OCI-M2 (cell line): ENCODE data around the gene PRDM16.
"Not testable (repeated sequence)": the region's sequence is repeated elsewhere in the genome, so short reads cannot be mapped to it uniquely, and the experiment has no call there.

Experiments used
- DNase-seq: peaks from one replicate; lab custom pipeline; 2025; ENCODE audit not compliant: unreplicated experiment; lab: John Stamatoyannopoulos, UW

Gene PRDM16

GRCh38 chr1:3159121-3159520, 90.1 kb downstream of the PRDM16 start:
- DNase-seq = no peak

- DNase-seq = no peak
Observed at GRCh38 chr1:3159996-3160395, 91.0 kb downstream of the PRDM16 start.

GRCh38 chr1:3160647-3161145, 91.7 kb downstream of the PRDM16 start:
- no peak for DNase-seq

DNA sequence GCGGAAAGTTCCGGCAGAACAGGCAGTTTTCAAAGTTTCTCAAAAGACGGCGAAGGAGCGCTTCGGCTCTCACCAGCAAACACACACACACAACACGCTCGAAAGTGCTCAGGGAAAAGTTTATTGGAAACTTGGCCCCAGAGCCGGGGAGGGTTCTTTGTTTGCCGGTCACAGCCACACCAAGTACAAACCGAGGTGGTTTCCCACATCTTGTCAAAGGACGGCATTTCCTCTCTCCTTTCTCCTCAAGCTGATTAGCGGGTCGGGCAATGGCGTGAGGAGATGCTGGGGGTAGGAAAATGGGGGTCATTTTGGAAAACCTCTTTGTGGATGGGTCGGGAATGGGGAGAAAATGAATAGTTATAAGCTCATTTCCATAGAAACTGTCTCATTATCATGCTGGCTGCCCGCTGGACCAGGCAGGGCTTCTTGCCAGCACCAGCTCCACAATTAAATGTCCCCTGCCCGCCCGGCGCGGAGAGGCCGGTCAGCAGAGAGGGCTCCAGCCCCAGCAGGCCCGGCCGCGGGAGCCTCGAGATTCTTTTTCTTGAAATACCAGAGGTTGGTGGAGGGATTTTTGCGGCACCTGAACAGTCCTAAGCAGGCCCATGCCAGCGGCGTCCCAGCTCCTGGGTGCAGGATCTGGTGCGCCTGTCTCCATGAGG, 92.3 kb downstream of the PRDM16 start:
- DNase-seq = no peak

DNA sequence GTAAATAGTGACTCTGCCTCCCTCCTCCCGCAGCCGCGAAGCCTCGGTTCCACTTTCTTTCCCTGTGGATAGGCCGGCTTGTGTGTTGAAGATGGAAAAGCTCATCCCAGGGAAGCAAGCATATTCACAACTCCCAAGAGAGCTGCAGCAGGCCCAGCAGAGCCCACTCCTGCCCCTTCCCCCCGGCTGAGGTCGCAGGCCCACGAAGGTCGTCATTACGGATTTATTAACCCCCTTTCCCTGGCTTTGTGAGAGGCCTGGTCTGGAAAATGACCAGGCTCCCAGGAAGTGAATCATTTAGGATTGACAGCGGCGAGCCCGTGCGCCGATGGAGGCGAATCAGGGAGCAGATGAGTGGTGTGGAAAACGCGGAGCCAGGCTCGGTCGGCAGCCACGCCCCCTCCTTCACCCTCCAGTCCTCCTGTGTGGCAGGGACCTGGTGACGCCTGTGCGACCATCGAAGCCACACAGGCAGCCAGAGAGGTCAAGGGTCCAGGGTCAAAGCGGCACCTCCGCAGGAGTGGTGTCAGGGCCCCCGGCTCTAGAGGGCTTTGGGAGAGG, 93.4 kb downstream of the PRDM16 start:
- no peak for DNase-seq

GRCh38 chr1:3163356-3163755, 94.4 kb downstream of the PRDM16 start:
- DNase-seq = no peak

- DNase-seq = no peak
Observed at GRCh38 chr1:3164671-3165070, 95.7 kb downstream of the PRDM16 start.

DNA sequence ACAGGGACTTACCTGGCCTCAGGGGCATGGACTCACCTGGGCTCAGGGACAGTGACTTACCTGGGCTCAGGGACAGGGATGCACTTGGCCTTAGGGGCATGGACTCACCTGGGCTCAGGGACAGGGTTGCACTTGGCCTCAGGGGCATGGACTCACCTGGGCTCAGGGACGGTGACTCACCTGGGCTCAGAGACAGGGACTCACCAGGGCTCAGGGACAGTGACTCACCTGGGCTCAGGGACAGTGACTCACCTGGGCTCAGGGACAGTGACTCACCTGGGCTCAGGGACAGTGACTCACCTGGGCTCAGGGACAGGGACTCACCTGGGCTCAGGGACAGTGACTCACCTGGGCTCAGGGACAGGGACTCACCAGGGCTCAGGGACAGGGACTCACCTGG, 96.2 kb downstream of the PRDM16 start:
- DNase-seq = not testable (repeated sequence)

- DNase-seq = no peak
Observed at GRCh38 chr1:3166206-3166918, 97.4 kb downstream of the PRDM16 start.

DNA sequence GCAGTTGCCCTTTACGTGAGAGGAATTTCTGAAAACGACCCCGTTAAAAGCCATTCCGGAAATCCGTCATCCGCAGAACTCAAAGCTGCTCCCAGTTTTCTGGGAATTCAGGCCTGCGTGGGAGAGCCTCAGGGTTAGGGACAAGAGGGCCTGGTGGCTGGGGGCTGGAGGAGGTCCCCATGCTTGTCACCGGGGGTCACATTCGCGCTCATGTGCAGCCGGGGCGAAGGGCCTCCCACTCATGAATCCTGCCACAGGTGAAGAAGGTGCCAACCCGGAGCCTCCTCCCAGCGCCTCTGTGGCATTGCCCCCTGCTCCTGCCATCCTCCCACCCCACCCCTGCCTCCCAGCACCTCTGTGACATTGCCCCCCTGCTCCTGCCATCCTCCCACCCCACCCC, 98.3 kb downstream of the PRDM16 start:
- DNase-seq = no peak

- no peak for DNase-seq
Observed at GRCh38 chr1:3168678-3169077, 99.7 kb downstream of the PRDM16 start.

DNA sequence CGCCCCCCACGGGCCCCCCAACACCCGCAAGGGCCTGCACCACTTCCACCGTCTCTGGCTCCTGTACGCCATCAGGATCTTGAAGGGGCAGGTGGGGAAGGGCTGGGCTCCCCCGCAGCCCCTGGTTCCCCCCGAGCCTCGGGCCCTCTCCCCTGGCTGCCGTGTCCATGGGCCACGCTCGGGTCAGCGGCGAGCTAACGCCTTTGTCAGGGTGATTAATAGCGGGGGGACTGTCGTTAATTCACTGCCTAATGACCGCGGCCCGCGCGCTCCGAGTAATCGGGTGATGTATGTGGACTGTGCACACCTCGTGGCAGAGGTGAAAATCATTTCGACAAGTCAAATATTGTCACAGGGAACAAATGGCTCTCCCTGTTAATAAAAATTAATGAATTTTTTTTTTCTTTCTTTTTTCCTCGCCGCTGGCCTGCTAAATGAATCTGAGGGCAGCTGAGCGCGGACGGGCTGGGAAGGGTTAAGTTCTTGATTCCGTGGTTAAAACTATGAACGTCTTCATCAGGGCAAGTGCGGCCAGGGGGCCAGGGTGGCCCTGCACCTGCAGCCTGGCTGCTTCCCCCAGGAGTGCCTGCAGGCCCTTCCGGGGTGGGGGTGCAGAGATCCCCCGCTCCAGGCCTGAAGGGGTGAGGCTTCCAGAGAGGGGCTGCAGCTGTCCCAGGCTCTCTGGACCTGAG, 100.8 kb downstream of the PRDM16 start:
- no peak for DNase-seq

DNA sequence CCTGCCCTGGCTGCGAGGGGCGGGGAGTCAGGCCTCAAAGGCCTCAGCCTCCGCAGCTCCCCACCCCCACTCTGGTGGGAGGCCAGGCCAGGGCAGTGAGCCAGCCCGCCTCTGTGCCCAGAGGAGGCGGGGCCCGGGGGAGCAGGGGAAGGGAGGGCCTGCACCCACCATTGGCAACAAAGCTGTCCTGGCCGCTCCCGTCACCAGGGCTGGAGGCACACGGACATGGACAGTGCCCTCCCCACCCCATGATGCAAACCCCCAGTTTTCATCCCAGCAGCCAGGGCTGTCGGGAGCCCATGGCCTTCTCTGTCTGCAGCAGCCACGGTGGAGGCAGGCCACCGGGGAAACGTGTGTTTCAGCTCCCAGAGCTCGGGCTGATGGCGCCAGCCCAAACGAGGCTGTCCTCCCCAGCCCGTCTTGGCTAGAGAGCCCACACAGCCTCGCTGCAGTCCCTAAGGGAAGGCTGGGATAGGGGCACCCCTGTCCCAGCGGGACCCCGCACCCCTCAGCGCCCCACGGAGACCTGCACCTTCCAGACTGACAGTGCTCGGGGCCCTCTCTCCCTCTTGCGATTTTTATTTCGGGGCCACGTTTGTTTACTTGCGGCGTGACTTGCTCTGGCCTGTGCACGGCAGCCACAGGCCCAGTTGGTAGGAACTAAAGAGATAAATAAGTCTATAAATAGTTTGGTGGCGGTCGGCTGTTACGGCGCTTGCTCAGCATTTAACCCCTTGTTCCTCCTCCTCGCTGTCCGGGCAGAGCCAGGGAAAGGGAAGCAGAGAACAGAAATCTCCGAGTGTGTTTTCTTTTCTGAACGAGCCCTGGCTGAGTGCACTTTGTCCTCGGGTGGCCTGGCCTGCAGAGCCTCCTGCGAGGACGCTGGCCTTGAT, 101.8 kb downstream of the PRDM16 start:
- DNase-seq = no peak

GRCh38 chr1:3171761-3172160, 102.8 kb downstream of the PRDM16 start:
- no peak for DNase-seq

DNA sequence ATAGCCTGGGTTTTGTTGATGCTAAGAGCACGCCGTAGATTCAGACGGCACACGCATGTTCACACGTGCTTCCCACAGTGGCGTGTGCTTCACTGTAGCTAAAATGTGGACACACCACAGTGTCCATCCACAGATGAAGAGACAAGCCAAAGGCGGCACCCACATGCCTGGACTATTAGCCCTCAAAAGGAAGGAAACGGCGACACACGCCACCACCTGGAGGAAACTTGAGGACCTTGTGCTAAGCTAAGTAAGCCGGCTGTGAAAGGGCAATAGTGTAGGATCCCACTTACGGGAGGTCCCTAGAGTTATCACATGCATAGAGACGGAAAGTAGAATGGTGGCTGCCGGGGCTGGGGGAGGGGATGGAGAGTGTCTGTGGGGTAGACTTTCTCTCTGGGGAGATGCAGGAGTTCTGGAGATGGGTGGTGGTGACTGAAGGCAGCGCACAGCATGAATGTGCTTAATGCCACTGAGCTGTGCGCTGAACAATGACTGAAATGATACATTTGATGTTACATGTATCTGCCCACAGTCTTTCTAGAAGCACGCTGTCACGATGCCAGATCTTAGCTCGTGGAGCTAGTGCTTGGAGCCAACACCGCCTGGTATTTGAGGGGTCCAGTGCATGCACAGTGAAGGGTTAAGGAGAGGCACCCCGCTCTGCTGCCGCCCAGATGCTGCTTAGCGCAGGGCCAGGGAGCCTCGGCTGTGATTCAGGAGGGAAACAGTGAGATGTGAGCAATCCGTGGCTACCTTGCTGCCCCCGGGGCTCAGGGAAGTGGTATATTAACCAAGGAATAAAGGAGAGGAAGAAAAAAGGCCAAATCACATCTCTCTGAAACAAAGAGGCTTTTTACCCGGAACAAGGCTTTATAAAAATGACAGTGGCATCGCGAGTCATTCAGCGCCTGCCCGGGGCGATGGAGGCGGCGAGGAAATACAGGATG, 103.7 kb downstream of the PRDM16 start:
- DNase-seq = no peak

DNA sequence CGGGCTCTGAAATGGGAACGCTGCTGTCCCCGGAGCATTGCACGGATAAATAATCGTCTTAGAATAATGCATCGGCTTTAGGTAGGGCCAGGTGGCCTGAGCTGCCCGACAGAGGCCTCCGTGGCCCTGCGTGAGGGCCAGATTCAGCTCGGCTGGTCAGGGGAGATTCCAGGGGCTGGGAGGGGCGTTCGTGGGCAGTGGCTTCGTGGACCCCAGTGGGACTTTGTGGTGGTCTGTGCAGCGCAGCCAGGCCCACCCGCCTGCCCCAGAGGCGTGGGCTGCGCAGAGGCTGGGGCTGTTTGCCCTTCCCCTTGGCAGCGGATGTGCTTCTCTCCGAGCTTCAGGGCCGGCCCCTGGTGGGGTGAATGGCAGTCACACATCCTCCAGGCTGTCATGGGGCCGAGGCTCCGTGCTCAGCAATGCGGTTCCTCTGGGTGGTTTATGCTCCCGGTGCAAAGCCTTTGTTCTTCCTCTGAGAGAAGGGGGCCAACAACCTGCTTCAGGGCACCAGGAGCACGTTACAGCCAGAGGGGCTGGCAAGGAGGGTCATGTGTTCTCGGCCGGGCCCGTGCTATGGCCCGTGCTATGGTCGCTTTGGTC, 104.5 kb downstream of the PRDM16 start:
- DNase-seq = no peak

DNA sequence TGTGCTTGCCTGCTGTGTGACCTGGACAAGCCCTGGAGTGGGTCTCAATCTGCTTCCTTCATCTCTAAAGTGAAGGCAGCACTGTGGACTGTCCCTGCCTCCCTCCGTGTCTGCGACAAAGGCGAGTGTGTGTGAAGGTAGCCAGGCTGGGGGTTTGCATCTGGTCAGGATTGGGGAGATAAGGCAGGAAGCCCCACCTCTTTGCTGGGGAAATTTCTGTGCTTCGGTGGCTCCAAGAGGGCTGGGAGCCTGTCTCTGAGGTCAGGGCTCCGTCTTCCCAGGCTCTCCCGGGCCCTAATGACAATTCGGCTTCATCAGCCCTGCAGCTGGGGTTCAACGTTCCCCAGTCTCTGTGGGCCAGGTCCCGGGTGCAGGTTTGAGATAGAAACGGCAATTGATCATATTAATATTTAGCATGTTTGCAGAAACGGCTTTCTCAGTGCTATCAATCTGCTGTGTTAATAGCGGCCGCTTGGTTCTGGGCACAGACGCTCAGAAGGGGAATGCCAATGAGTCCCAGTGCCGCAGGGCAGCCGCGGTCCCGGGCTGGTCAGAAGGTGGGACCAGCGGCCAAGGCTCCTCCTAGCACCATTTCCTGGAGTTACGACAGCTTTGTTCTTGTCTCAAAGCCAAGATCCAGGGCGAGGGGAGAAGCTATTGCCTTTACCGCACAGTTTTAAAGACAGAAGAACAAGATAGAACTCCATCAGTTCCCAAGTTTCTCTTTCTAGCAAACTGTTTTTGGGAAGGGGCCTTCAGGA, 105.7 kb downstream of the PRDM16 start:
- no peak for DNase-seq

DNA sequence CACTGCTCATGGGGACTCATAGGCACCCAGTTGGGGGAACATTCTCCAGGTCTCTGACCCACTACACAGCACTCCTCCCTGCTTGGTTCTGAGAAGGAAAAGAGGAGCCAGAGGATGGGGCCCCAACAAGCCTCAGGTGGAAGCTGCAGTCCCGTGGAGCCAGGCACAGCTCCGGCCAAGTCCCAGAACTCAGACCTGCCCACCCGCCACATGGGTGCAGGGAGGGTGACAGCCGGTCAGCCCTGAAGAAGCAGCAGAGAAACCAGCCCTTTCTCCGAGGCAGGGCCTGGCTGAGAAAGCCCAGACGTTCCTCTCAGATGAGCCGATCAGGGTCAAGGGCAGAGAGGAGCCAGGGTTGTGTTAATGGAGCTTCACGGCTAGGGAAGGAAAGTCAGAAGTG, 106.5 kb downstream of the PRDM16 start:
- no peak for DNase-seq
